CD4-positive, alpha-beta T cell treated with Interleukin-15 for 1 hour (primary cell): Measurements from ENCODE around the gene PARVB.
A peak's percentile ranks its signal among the peaks of the same experiment; 100 is the strongest.

Experiments used
- DNase-seq: peaks from one replicate; pipeline ENCODE4 v3.0.0-alpha.2; 2020

The PARVB gene

DNA sequence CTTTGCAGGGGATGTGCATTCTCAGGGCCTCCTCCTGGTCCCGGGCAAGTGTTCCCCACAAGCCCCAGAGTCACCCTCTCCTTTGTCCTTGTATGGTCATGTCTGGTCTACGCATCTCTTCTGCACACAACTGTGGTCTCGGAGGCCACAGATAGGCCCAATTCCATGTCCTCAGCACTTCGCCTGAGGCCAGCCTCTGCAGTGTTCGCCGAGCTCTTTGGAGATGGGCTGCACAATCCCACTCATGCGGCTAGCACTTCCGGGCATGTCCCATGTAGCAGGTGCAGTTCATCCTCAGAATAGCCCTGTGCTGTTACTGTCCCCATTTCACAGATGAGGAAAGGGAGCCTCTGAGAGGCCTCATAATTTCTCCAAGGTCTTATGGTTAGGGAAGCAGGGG lies 164.2 kb downstream of the PARVB start:
- DNase-seq = no peak

DNA sequence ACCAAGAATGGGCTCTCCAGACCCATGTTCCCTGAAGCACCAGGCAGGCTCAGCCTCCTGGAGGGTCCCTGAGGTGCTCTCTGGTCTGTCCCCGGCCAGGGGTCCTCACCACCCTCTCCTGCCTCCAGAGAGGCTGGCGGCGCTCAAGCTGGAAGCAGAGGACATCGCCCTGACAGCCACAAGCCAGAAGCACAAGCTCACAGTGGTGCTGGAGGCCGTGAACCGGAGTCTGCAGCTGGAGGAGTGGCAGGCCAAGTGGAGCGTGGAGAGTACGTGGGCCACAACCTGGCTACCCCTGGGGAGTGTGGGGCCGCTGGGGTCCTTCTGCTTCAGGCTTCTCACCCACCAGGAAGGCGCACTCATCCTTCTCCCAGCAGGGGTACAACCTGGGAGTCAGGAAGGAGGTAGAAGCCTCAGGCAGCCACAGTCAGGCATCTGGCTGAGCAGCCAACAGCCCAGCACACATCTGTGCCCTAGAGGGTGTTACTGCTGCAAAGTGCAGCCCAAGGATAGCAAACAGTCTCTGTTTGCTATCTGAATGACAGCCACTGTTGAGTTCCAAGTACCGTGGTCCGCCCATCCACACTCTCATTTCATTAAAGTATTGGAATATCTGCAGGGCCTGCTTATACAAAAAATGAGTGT lies 165.0 kb downstream of the PARVB start:
- DNase-seq = no peak

DNA sequence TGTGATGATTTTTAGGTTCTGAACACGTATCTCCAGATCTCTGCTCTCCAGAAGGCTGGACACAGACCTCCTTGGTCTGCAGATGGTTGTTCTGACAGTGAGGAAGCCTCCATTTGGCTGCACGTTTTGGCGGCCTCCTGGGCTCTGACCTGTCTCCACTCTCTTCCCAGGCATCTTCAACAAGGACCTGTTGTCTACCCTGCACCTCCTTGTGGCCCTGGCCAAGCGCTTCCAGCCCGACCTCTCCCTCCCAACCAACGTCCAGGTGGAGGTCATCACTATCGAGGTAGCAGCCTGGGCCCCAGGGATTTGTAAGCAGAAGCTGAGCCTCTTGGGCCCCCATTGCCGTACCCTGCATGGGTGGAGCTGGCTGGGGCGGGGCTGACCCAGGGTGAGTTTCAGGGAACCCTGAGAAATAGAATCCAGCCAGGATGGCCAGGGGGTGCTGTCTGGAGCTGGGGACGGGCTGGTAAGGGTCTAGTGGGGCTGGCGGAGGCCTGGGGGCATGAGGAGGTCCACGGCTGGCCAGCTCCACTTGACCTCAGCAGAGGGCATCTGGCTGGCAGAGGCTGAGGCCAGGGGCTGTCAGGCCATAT lies 166.4 kb downstream of the PARVB start:
- DNase-seq = no peak

DNA sequence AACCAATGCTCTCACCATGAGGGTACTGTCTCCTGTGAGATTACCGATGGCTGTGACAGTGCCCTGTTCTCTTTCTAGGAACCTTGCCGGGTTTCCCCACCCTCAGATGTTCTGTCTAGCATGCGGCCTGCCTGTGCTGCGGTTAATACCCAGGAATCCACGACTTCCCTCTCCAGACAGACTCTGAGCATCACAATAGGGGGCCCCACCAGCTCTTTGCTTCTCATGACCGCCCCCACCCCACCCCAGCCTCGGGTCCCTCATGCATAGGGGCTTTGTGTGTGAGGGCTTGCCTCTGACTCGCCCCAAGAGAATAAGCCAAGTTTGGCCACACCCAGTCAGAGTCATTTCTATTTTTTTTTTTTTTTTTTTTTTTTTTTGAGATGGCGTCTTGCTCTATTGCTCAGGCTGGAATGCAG lies 166.9 kb downstream of the PARVB start:
- peak; percentile 46 for DNase-seq

DNA sequence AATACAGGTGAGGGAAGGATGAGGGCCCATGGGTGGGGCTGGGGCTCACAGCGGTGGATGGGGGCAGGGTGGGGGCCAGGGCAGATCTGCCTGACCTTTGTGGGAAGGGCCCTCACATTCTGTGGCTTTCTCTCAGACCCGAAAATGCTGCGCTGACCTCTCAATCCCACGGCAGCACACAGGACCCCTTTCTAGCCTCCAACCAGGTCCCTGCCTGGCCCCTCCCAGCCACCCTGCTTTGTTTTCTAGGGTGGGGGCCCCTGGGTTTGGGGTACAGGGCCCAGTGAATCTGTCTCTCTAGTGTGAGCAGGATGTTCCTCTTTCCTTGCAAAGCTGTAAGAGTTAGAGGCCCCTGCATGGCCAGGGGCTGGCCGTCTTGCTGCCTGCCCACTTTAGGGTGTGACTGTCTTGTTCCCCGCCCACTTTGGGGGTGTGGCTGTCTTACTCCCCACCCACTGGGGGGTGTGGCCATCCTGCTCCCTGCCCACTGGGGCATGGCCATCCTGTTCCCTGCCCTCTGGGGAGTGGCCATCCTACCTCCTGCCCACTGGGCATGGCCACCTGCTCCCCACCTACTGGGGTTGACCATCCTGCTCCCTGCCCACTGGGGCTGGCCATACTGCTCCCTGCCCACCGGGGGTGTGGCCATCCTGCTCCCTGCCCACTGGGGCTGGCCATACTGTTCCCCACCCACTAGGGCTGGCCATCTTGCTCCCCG lies 168.2 kb downstream of the PARVB start:
- DNase-seq = peak; percentile 65

DNA sequence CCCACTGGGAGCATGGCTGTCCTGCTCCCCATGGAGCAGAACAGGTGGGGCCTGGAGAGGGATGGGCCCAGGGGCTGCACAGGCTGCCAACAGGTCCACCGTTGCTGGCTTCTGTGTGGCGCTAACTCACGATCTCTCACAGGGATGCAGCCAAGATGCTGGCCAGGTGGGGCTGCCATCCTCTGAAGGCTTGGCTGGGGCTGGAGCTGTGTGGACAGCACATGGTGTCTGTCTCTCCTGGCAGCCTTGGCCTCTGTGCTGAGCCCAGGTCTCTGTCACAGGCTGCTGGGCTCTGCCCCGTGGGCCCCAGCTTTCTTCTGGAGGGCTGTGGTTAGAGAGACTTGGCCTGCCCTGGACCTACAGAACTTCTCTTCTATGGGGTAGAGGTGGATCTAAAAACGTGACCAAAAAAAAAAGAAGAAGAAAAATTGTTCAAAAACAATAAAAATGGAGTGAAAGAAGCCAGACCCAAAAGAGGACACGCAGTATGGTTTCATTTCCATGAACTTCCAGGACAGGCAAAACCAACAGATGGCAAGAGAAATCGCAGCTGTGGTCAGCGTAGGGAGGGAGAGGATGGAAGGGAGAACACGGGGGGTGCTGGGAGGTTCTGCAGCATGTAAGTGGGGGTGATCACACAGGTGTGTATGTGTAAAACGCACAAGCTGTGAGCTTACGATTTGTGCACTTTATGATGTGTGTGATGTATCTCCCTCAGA lies 168.9 kb downstream of the PARVB start:
- DNase-seq = no peak

DNA sequence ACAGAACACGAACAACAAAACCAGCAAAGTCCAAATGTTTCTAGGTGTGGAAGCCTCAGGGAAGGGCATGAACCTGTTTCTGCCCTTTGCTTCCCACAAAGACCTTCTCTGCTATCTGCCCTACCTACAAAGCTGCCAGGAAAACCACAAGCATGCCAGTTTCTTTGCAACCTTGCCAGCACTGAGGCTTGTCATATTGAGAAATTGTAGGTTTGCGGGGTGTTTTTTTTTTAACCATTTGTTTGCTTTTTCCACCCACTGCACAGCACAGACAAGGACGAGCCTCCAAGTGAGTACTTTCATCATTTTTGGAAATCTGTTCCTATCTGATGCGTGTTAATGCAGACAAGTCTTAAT lies 169.4 kb downstream of the PARVB start:
- DNase-seq = no peak

DNA sequence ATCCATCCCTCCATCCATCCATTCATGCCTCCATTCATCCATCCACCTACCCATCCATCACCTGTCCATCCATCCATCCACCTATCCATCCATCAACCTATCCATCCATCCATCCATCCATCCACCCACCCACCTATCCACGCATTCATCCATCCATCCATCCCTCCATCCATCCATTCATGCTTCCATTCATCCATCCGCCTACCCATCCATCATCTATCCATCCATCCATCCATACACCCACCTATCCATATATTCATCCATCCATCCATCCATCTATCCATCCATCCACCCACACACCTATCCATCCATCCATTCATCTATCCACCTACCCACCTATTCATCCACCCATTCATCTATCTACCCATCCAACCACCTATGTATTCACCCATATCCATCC lies 170.5 kb downstream of the PARVB start:
- no peak for DNase-seq

DNA sequence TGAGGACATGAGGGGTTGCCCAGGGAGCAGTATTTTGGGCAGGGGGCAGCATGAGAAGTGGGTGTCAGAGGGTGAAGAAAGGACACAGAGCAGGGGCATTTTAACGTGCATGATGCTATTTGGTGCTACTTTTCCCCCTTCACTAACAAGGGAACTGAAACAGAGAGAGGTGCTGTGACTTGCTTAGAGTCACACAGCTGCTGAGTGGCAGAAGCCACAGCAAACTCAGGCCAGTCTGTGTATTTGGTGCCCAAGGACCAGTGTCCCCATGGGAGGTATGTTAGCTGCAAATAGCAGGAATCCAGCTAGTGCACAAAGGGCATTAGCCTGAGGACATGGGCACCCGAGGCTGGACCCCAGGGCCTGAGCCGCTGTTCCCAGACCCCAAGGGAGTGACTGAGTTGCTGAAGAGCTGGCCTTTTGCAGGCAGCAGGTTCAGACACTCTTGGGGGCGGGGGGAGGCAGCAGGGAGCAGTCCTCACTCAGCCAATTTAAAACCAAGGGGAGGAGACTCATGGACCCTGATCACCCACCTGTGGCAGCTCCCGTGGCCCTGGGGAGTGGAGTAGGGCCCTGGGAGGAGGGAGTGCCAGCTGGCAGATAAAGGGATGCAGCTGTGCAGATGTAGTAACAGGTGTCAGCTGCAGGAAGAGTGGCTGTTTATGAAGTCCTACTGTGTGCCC lies 171.2 kb downstream of the PARVB start:
- DNase-seq = no peak

DNA sequence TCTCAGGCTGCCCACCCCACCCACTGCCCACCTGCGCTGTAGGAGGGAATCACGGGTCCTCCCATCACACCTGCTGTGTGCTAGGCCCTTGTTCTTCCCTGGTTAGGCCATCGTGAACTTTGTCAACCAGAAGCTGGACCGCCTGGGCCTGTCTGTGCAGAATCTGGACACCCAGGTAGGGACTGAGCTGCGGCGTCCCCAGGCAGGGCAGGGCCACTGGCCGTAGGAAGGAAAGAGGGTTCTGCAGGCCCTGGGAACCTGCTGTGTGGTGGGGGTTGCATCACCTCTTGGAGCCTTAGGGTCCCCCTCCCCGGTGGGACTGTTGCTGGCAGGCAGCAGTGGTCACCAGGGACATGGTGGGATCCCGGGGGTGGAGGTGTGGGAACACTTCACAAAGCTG lies 172.1 kb downstream of the PARVB start:
- no peak for DNase-seq

DNA sequence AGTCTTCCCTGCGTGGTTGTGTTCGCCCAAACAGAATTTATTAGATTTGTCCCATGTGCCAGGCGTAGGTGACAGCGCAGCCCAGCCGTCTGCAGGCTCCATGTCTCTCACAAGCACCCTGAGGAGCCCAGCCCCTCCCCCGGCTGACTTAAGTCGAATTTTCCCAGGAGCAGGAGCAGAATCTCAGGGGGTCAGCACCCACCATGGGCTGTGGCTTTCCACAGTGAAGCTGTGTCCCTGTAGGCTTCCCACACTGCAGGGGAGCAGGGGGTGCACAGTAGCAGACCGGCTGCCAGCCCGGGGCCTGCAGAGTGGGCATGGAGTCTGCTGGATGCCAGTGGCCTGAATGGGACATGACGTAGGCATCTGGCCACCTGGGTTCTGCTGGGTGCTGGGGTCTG lies 172.6 kb downstream of the PARVB start:
- DNase-seq = no peak

DNA sequence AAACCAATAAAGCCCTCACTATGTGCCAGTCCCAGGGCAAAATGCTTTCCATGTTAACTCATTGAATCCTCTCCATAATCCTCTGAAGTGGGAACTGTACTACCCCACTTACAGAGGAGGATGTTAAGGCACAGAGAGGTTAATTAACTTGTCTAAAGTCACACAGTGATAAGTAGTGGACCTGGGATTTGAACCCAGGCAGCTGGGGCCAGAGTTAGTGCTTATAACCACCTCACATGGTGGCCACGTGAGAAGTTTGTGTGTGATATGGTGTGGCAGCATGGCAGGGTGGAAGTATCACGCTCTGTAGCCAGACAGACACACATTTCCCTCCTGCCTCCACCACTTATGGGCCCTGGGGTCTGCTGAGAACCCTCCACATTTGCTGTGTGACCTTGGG lies 173.2 kb downstream of the PARVB start:
- DNase-seq = no peak

DNA sequence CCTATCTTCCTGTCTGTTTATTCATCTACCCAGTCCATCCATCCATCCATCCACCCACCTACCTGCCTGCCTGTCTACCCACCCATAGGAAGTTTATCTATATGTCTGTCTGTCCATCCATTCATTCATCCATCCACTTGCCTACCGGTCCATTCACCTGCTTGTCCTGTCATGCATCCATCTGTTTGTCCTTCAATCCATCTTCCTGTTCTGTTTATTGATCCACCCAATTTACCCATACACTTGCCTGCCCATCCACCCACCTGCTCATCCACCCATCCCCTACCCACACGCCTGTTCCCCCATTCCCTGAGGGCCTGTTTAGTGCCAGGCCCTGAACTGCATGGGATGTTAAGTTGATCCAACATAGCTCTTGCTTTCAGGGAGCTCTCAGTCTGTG lies 175.1 kb downstream of the PARVB start:
- DNase-seq = no peak

DNA sequence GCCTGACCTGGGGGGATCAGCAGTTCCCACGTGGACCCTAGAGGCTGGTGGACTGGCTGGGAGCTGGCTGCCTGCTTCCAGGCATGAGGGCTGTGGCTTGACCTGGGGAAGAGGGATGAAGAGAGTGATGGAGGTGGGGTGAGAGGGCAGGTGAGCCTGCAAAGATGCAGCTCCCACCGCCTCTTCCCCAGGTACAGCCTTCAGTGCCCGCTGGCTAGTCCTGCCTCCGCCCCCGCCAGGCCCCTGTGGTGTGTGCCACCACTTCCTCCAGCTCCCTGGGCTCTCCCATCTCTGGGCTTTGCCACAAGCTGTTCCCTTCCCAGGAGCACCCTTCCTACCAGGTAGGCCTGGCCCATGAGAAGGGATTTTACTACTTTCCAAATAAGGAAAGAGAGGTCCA lies 175.8 kb downstream of the PARVB start:
- DNase-seq = no peak

DNA sequence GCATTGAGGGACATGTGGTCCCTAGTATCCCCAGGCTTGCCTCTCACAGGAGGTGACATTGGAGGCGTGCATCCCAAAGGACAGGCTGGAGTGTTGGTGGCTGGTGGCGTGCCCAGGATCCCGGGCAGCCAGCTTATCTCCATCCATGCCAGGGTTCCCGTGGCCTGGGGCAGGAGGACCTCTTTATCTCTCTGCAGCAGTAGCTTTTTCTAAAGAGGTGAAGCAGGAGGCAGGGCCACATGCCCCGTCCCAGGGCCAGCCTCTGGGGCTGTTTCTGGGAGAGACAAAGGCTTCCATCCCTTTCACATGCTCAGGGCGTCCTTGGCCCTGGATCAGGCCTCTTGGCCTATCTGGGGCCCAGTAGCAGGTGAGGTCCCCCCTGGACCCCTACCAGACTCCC lies 176.3 kb downstream of the PARVB start:
- DNase-seq = no peak

DNA sequence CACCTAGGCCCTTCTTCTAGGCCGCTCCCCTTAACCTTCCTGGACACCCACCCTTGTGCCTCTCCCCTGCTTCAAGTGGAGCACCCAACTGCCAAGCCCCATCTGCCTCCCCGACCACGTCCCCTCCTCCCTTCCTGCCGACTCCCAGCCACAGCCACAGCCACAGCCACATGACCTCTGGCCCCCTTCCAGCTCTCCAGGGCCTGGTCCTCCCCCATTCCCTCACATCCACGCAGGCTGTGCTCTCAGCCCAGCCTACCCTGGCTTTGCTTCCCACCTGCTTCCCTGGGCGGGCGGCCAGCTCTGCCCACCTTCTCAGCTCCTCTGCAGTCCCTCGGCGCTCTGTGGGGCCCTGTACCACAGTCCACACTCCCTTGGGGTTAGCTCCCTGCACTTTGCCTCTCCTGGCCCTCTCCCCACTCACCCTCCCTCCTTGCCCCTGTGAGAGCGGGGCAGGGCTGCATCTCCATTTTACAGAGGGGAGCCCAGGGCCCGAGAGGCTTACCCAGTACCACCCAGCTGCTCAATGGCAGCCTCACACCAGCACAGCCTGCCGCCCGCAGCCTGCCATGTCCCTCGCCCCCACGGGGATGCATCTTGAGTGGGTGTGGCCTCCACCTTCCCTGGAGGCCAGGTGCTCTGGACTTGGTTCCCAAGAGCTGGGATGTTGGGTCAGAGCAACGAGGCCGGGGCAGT lies 176.9 kb downstream of the PARVB start:
- DNase-seq = no peak

DNA sequence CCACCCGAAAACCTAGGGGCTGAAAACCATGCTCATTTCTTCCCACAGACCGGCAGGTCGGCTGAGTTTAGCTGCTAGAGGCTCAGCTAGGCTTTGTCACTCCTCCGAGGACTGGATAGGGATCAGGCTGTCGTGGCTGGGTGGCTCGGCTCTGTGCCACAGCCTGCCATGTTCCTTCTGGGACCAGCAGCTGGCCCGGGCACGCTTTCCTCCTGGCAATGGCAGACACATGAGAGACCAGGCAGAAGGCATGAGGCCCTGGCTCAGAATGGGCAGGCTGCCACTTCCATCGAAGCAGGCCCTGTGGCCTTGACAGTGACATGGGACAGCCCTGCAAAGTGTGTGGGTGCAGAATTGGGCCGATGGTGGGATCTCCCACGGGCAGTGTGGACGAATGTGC lies 177.6 kb downstream of the PARVB start:
- no peak for DNase-seq

DNA sequence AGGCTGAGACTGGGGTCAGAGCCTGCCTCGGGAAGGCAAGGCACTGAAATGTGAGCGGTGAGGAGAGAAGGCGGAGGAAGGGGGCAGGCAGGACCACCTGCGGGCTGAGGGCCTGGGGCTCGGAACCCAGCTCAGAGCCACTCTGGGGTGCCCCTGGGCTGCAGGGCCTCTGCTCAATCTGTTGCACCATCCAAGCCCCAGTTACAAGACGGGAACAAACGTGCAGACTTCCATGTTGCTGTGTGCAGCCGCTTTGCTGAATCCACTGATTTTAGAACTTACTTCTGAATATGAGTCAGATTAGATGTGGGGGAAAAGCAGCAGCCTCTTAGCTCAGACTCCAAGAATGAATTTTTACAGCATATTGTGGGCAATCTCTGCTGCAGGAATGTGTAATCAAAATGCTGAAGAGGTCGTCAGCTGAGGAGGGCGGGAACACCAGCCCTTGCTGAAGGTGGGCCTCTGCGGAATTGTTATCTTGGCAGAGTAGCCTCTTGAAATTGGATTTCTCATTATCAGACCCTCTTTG lies 178.2 kb downstream of the PARVB start:
- no peak for DNase-seq

DNA sequence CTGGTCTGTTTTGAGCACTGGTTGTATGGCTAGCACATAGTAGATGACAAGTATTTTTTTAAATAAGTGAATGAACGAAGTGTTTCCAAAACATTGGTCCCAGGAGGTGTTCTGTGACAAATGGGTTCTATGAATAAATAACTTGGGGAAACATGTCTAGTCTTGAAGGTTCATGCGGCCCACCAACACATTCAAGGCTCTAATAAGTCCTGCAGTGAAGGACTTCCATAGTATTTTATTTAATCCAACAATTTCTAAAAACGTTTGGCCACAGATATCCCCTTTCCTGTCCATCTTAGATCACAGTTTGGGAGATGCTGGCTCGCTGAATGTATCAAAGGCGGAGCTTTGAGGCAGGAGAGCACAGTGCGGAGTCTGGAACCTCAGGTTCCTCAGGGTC lies 179.1 kb downstream of the PARVB start:
- no peak for DNase-seq

DNA sequence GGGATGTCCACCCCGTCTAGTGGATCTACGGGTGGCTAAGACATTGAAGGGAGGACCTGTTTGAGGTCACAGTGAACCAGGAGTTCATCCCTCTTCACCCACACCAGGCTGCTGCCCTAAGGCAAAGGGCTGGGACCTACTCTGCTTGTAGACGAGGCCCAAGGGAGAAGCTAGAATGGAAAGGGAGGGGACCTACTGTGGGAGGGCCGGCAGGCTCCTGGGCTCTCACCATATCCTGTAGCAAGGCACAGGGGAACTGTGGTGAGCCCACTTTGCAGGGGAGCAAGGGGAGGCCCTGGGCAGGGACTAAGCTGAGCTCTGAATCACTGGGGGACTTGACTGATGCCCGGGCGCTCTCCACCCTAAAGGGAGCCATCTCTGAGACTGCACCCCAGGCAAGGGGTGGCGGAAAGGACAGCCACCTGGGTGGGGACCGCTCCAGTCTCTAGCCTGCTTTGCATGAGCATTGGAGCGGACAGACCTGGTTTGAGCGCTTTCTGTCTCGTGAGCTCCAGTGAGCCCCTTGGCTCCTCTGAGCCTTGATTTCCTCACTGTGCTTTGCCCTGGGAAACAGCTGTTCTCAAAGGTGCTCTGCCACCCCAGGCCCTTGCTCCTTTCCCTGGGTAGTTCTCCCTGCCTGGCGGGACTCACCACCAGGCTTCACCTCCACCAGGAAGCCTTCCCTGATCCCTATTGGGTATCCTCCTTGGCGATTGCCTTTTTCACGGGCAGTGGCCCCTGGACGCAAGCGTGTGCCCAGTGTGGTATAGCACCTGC lies 180.8 kb downstream of the PARVB start:
- no peak for DNase-seq

DNA sequence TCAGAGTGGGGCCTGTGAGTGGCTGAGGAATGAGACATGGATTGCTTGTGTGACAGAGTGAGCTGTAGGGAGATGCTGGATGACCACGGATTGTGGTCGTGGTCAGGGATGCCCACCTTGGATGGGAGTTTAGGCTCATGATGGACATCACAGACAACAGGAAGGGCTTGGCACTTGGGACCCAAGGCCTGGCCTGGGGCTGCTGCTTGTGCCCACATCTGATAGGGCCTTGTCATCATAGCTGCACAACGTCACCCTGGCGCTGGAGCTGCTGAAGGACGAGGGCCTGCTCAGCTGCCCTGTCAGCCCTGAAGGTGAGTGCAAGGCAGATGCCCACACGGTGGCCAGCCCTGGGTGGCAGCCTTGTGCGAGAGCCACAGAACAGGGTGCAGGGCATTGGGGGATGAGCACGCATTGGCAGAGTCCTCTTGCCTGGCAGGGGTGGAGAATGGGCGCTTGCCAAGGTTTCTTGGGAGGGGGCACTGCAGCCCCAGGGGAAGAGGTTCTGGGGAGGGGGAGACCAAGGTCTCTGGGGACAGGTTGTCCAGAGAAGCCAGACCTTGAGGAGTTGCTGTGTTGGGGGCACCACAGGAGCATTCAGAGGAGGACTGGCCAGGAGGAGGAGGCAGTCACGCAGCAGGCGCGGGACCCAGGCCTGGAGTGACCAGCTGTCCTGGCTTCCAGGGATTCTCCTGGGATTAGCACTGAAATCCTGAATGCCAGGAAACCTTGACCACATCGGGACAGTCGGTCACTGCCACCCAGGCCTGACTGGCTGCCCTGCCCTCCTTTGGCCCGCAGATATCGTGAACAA lies 181.6 kb downstream of the PARVB start:
- no peak for DNase-seq
